Neural crest cell (in vitro differentiated cells): ENCODE results near the gene EGFR. TPM values are rescaled to one million over a fixed set of nuclear protein-coding genes. Genes with fewer than 3 reads are reported as not detected.

Source experiments
- DNase-seq: peaks from one replicate; pipeline ENCODE4 v3.0.0; 2021; ENCODE audit warnings: low read depth, mixed read lengths, low spot score
- H3K27ac Mint-ChIP-seq: one replicate; pipeline ENCODE4 v1.8.0; 2021; ENCODE audit warnings: mild to moderate bottlenecking, mixed read lengths; ENCODE audit not compliant: unreplicated experiment
- H3K27me3 Mint-ChIP-seq: 2 replicates; pipeline ENCODE4 v1.8.0; 2021; ENCODE audit warnings: low read depth, mild to moderate bottlenecking, mixed read lengths
- H3K36me3 Mint-ChIP-seq: 2 replicates; pipeline ENCODE4 v1.8.0; 2021; ENCODE audit warnings: low read depth, mild to moderate bottlenecking, mixed read lengths
- H3K4me1 Mint-ChIP-seq: 2 replicates; pipeline ENCODE4 v1.8.0; 2021; ENCODE audit warnings: mixed read lengths
- H3K4me3 Mint-ChIP-seq: one replicate; pipeline ENCODE4 v1.8.0; 2021; ENCODE audit warnings: mild to moderate bottlenecking, mixed read lengths
- H3K9me3 Mint-ChIP-seq: 2 replicates; pipeline ENCODE4 v1.8.0; 2021; ENCODE audit warnings: mixed read lengths
- total RNA-seq: library from RNA; stranded (reverse); gene quantifications from 2 replicates; pipeline ENCODE4 v1.2.1, GENCODE V29; 2021
- TF ChIP-seq, protein P1 (sequence below): fragments of 200-600 bp; sonication (generic); conservative IDR thresholded peaks from 2 replicates; pipeline ENCODE4 v1.5.0; 2021; ENCODE audit warnings: antibody characterized with exemption, mild to moderate bottlenecking

Gene EGFR
- total RNA-seq, 1 donor from 2014 or later: 2.3 TPM

DNA sequence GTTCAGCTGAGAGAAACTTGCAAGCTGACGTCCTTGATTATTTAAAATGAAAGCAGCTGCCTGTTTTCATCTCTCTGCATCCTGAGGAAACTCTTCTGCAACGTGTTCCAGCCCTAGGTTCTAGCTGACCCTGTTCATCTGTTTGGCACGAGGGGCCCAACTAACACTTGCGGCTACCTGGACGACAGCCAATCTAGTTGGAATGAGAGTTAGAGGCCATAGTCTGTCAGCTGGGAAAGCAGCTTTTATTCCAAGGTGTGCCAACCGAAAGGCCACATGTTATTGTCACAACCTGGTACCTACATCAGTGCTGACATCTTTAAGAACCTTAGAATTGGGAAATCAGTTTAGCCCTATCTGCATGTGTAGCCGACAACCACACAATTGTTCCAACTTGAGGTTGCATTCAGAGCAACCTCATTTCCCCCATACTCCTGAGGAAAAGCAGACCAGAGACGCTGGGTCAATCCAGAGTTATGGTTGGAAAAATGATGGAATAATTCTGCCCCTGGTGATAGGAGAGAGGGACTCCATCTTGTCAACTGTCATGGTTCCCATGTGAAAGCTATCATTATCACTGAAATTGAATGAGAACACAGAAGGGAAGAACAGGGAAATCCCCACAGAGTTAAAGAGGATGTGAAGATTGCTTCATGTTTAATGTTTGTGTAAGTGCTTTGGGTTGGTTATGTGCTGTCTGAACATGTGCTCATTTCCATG, 121.6 kb downstream of the EGFR start:
- peaks cover 9% of the 10 kb centered on the region for H3K4me1 Mint-ChIP-seq
- TF ChIP-seq, protein P1, sequence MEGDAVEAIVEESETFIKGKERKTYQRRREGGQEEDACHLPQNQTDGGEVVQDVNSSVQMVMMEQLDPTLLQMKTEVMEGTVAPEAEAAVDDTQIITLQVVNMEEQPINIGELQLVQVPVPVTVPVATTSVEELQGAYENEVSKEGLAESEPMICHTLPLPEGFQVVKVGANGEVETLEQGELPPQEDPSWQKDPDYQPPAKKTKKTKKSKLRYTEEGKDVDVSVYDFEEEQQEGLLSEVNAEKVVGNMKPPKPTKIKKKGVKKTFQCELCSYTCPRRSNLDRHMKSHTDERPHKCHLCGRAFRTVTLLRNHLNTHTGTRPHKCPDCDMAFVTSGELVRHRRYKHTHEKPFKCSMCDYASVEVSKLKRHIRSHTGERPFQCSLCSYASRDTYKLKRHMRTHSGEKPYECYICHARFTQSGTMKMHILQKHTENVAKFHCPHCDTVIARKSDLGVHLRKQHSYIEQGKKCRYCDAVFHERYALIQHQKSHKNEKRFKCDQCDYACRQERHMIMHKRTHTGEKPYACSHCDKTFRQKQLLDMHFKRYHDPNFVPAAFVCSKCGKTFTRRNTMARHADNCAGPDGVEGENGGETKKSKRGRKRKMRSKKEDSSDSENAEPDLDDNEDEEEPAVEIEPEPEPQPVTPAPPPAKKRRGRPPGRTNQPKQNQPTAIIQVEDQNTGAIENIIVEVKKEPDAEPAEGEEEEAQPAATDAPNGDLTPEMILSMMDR: no peak
- DNase-seq: no peak
- peaks cover 4% of the 10 kb centered on the region for H3K9me3 Mint-ChIP-seq
- H3K27ac Mint-ChIP-seq: no peak overlapping the region
- H3K27me3 Mint-ChIP-seq: no peaks in the 10 kb centered on the region
- H3K36me3 Mint-ChIP-seq: no peaks in the 10 kb centered on the region
- no peak overlapping the region for H3K4me3 Mint-ChIP-seq

DNA sequence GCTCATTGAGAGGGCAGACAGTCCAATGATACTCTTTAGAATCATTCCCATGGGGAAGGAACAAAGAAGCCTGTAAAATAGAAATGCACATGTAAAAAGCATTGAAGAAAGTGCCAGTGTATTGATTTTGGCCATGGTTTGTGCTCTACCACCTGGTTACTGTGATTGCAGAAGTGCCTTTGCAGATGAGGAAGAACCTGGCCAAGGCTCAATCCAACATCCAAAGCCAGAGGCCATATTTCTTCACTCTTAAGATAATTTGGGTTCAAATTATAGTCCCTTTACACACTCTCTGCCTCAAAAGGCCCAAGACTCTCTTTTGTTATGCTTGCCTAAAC, 122.1 kb downstream of the EGFR start:
- Mint-ChIP-seq H3K27me3 (no peaks in the 10 kb centered on the region), H3K27ac (no peak overlapping the region), H3K4me1 (peaks cover 9% of the 10 kb centered on the region), H3K4me3 (no peak overlapping the region), H3K9me3 (peaks cover 4% of the 10 kb centered on the region), H3K36me3 (no peaks in the 10 kb centered on the region)
- TF ChIP-seq, protein P1: no peak
- DNase-seq: no peak

DNA sequence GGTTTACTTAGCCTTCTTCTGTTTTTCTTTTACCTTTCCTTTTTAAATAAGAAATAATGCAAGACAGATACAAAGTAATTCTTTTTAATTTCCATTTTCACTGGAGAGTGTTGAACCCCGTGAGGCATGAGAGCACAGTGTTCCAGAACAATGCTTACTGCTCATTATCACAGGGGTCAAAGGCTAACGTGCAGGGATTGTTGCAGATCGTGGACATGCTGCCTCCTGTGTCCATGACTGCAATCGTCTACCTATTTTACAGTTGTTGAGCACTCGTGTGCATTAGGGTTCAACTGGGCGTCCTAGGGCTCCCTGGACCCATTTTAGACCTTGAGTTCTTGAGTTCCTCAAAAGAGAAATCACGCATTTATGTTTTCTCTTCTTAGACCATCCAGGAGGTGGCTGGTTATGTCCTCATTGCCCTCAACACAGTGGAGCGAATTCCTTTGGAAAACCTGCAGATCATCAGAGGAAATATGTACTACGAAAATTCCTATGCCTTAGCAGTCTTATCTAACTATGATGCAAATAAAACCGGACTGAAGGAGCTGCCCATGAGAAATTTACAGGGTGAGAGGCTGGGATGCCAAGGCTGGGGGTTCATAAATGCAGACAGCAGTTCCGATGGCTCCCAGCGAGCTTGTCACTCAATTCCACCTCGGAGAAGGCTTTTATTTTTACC, 124.2 kb downstream of the EGFR start:
- no peak for DNase-seq
- no peaks in the 10 kb centered on the region for H3K36me3 Mint-ChIP-seq
- H3K27ac Mint-ChIP-seq: no peak overlapping the region
- H3K9me3 Mint-ChIP-seq: peaks cover 4% of the 10 kb centered on the region
- no peaks in the 10 kb centered on the region for H3K27me3 Mint-ChIP-seq
- H3K4me1 Mint-ChIP-seq: peaks cover 9% of the 10 kb centered on the region
- TF ChIP-seq, protein P1: no peak
- no peak overlapping the region for H3K4me3 Mint-ChIP-seq

DNA sequence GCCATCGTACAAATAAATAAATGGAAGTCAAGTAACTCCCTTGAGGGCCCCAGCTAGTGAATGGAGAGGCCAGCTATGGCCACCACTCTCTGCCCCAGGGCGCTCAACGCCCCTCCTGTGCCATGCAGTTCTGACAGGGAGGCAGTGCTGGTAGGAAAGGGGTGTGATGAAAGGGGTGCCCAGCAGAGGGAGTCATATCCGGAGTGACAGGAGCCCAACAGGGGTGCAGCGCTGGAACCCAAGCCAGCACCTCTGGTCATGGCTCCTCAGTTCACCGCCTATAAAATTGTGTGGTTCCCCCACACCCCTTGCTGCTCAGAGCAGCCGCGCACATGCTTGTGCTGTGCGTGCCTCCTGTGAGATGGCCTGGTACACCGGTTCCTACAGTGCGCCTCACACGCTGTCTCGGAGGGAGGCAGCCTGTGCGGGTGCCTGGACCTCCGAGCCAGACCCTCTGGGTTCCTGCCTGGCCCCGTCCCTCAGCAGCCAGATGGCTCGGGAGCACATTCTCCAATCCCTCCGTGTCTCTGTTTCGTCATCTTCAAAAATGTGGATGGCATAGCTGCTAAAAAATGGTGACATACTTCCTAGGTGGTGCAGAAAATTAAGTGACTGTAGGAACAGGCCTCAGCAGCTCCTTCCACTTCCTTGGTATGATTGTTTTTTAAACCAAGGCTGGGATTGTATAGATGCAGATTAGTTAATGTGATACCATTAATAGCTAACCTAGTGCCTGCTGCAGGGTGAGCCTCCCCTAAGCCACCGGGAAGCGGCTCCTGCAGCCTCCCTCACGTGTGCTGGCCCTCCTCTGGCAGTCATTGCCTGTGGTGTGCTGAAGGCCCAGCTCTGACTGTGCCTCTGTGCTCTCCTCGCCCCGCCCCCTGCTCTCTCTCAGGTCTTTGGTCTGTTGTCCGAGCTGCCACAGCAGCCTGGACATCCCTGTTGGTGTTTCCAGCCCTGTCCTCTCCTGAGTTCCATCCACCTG, 125.8 kb downstream of the EGFR start:
- DNase-seq: no peak
- no peaks in the 10 kb centered on the region for H3K36me3 Mint-ChIP-seq

DNA sequence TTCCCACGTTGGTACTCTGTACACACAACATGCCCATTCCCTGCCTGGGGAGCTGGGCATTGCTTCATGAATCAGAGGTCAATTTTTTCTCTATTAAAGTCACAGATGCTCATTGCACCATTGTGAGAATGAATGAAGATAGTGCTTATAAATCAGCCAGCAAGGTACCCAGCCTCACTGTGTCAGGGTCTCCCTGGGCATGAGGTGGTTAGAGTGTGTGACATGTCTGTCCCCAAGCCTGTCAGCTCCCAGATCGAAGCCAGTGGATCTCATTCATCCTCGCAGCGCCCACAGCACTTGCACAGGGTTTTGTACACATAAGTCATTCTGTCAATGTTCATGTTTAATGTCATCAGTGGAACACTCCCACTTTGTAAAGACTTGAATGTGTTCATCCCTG, 126.8 kb downstream of the EGFR start:
- Mint-ChIP-seq H3K4me3 (no peak overlapping the region), H3K9me3 (no peaks in the 10 kb centered on the region), H3K4me1 (peaks cover 9% of the 10 kb centered on the region), H3K27ac (no peak overlapping the region), H3K36me3 (no peaks in the 10 kb centered on the region), H3K27me3 (no peaks in the 10 kb centered on the region)
- no peak for DNase-seq
- TF ChIP-seq, protein P1: no peak

More for the DNA sequence above, 125.8 kb downstream of the EGFR start:
- TF ChIP-seq, protein P1: peak; percentile 38
- H3K4me1 Mint-ChIP-seq: peaks cover 9% of the 10 kb centered on the region
- H3K4me3 Mint-ChIP-seq: no peak overlapping the region
- H3K27me3 Mint-ChIP-seq: no peaks in the 10 kb centered on the region
- no peak overlapping the region for H3K27ac Mint-ChIP-seq
- H3K9me3 Mint-ChIP-seq: no peaks in the 10 kb centered on the region
